Right lobe of liver (tissue), 6 donors: Measurements from ENCODE around the gene ZNF438. TPM values are rescaled to one million over a fixed set of nuclear protein-coding genes. Genes with fewer than 3 reads are reported as not detected.

Source experiments
- ATAC-seq, 4 donors: fragments of 200-7000 bp; cut with Tn5 transposase; one replicate each; pipeline ENCODE4 v1.9.1; 2020; ENCODE audit warnings: mild to moderate bottlenecking in 4 of 4, moderate library complexity in 4 of 4
- DNase-seq, 3 donors: peaks; one replicate each; pipeline ENCODE4 v3.0.0-alpha.2; 2020
- H3K27ac ChIP-seq, 3 donors: fragments of 200-600 bp; one replicate each; pipeline ENCODE4 v1.8.0; 2022
- H3K27me3 ChIP-seq, 2 donors: fragments of 200-600 bp; one replicate each; pipeline ENCODE4 v1.8.0; 2022
- H3K36me3 ChIP-seq, 4 donors: fragments of 200-600 bp; sonication (generic) in 1 of 4; one replicate each; pipeline versions ENCODE4 v1.5.1 to v1.8.0; 2017 to 2022; ENCODE audit warnings: control low read depth in 1 of 4
- H3K4me1 ChIP-seq, 4 donors: fragments of 200-600 bp; sonication (generic) in 1 of 4; one replicate each; pipeline versions ENCODE4 v1.5.1 to v1.8.0; 2017 to 2022; ENCODE audit warnings: control low read depth in 1 of 4
- H3K4me3 ChIP-seq, 3 donors: fragments of 200-600 bp; one replicate each; pipeline ENCODE4 v1.8.0; 2022
- H3K9me3 ChIP-seq, 4 donors: fragments of 200-600 bp; sonication (generic) in 1 of 4; one replicate each; pipeline versions ENCODE4 v1.5.1 to v1.8.0; 2017 to 2022; ENCODE audit warnings: control low read depth in 1 of 4
- CTCF ChIP-seq, 4 donors: fragments of 200-600 bp in 3 of 4; fragments of 450-650 bp in 1 of 4; IDR thresholded peaks; one replicate each; pipeline versions ENCODE4 v1.5.1 to v1.8.0; 2016 to 2022; ENCODE audit warnings: antibody characterized with exemption in 4 of 4, mild to moderate bottlenecking in 2 of 4
- POLR2A ChIP-seq: fragments of 450-650 bp; IDR thresholded peaks from one replicate; pipeline ENCODE4 v1.6.1; 2017; ENCODE audit warnings: antibody characterized with exemption, mild to moderate bottlenecking
- WGBS: methylation state at CpG from one replicate; pipeline ENCODE4 v1.1.6; 2018; ENCODE audit warnings: low coverage, low lambda C conversion rate; ENCODE audit not compliant: insufficient coverage; ENCODE audit errors: missing lambda C conversion rate; 5-methylcytosine and 5-hydroxymethylcytosine counted together
- intact Hi-C, 2 donors: fragments of 100-400 bp; cut with DNase I; formaldehyde crosslinking; loops; one replicate each; pipeline versions ENCODE4 v1.11.2 to v1.14.1; 2022
- total RNA-seq, 6 experiments: library from RNA; depleted of rRNA in 2 of 6; stranded (reverse); fragments of >200 nt in 2 of 6; fragmentation: NEBNext Ultra II Directional in 3 of 6; extraction: Animal tissue kit (Norgen Biotek cat#: 25700) in 3 of 6; gene quantifications; one replicate each; pipeline versions ENCODE4 v1.1.0 to v1.2.4, GENCODE V29; 2016 to 2023
- donor health status: DM: no; HTN: yes; CAD: no.
- donor health status: DM: no; HTN: no; CAD: no.
- donor health status: DM: no; HTN: no; CAD: no.
- donor health status: DM: no; HTN: yes; CAD: no.
- donor health status: DM: no; HTN: yes; CAD: no.

ZNF438 gene
- total RNA-seq, 6 experiments from 2014 or later = 2.5 to 5.2 (median 3.3) TPM

- no peaks in the 10 kb centered on the region for H3K36me3 ChIP-seq
- no peak overlapping the region for H3K27ac ChIP-seq
- no peak overlapping the region for H3K4me3 ChIP-seq
- TF ChIP-seq CTCF (IDR thresholded peaks at IDR 0.05) (no peak), POLR2A (no peak)
- H3K4me1 ChIP-seq = no peaks in the 10 kb centered on the region
- no peaks in the 10 kb centered on the region for H3K27me3 ChIP-seq
- ATAC-seq (no peak), DNase-seq (no peak)
- intact Hi-C loops = no loop called here
- WGBS = 83% methylated on average over 2 of the region's 2 CpGs
- H3K9me3 ChIP-seq = no peaks in the 10 kb centered on the region
These were observed 192.0 kb downstream of the ZNF438 start for GRCh38 chr10:30839652-30840051.

DNA sequence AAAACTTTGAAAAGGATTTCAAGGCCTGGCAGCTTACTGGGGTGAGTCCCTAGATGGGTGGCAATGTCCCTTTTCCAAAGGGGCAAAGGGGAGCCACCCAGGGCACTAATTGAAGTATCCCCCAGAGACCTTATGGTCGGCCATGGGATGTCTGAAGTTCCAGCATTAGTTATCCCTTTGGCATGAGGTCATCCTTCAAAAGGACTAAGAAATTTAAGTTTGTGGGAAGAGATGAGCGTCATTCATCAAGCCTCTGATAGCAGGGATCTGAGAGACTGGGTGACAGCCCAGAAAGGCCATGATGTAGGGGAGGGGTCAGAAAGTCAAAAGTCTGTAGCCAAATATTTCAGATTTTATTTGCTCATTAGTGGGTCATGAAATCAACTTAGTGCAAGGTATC lies 195.3 kb downstream of the ZNF438 start:
- DNase-seq = no peak

DNA sequence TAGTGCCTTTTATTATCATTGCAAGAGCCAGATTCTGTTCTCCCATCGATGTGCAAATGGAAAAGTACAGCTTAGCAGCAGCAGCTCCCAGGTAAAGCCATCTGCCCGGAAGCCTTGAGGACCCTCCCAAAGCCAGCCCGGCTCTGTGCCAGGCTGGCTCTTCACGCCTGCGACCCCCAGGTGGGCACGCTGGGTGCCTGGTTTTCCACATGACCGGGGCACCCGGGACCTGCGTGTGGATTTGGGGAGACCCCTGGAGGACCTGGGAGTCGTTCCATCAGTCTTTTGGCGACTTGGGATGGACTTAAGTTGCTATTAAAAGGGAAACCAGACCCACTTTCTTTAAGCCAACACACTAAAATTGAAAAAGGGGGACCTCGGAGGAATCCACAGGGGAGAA lies 196.5 kb downstream of the ZNF438 start:
- DNase-seq (no peak), ATAC-seq (no peak)
- no peaks in the 10 kb centered on the region for H3K27me3 ChIP-seq
- no peaks in the 10 kb centered on the region for H3K36me3 ChIP-seq
- WGBS = 85% methylated on average over 8 of the region's 12 CpGs
- TF ChIP-seq POLR2A (no peak), CTCF (IDR thresholded peaks at IDR 0.05) (no peak)
- no peak overlapping the region for H3K4me3 ChIP-seq
- H3K4me1 ChIP-seq = no peaks in the 10 kb centered on the region
- H3K9me3 ChIP-seq = no peaks in the 10 kb centered on the region
- intact Hi-C loops = no loop called here
- H3K27ac ChIP-seq = no peak overlapping the region

More for the DNA sequence above, 195.3 kb downstream of the ZNF438 start:
- WGBS = 79% methylated on average over 2 of the region's 2 CpGs
- TF ChIP-seq POLR2A (no peak), CTCF (IDR thresholded peaks at IDR 0.05) (no peak)
- no peaks in the 10 kb centered on the region for H3K27me3 ChIP-seq
- no peaks in the 10 kb centered on the region for H3K36me3 ChIP-seq
- no peak overlapping the region for H3K27ac ChIP-seq
- intact Hi-C loops = no loop called here
- H3K4me3 ChIP-seq = no peak overlapping the region
- no peaks in the 10 kb centered on the region for H3K9me3 ChIP-seq
- H3K4me1 ChIP-seq = no peaks in the 10 kb centered on the region
- no peak for ATAC-seq

DNA sequence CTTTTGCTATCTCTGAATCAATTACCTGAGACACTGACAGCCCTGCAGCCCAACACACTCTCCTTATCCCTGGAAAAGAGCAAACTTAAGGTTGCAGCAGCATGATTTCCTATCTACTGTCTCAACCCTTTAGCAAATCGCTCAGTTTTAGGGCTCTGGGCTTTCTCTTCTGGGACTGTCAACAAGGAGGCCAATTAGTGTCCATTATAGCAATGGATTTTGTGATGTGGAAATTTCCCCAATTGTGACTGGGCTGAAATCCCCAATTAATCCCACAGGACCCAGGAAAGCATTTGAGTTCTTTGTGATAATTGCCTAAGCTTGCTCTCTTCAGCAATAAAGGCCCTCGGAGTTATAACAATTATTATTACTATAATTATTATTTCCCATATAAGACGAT lies 197.0 kb downstream of the ZNF438 start:
- intact Hi-C loops = no loop called here
- DNase-seq = no peak
- ATAC-seq = no peak
- Histone ChIP-seq H3K4me1 (no peaks in the 10 kb centered on the region), H3K27me3 (no peaks in the 10 kb centered on the region), H3K9me3 (no peaks in the 10 kb centered on the region), H3K4me3 (no peak overlapping the region), H3K27ac (no peak overlapping the region), H3K36me3 (no peaks in the 10 kb centered on the region)
- 97% methylated on average over 2 of the region's 3 CpGs for WGBS
- no peak for TF ChIP-seq POLR2A
- no peak for TF ChIP-seq CTCF (IDR thresholded peaks at IDR 0.05)

- H3K27me3 ChIP-seq = no peaks in the 10 kb centered on the region
- no peak overlapping the region for H3K27ac ChIP-seq
- TF ChIP-seq POLR2A (no peak), CTCF (IDR thresholded peaks at IDR 0.05) (no peak)
- WGBS = 73% methylated on average over 4 of the region's 4 CpGs
- ATAC-seq (no peak), DNase-seq (no peak)
- no peak overlapping the region for H3K4me3 ChIP-seq
- H3K9me3 ChIP-seq = no peaks in the 10 kb centered on the region
- no peaks in the 10 kb centered on the region for H3K36me3 ChIP-seq
- intact Hi-C loops = no loop called here
- no peaks in the 10 kb centered on the region for H3K4me1 ChIP-seq
These were observed 197.5 kb downstream of the ZNF438 start for GRCh38 chr10:30834153-30834552.
